Transverse colon (tissue), 3 donors: ENCODE data around the gene USP5.

Experiments used
- EP300 ChIP-seq: sonication (generic); formaldehyde crosslinking; IDR thresholded peaks from one replicate; pipeline ENCODE4 v1.6.1; 2017; ENCODE audit warnings: antibody characterized with exemption, low read depth
- POLR2A ChIP-seq: fragments of 450-650 bp; IDR thresholded peaks from one replicate; pipeline ENCODE4 v1.6.1; 2016; ENCODE audit warnings: antibody characterized with exemption, mild to moderate bottlenecking, moderate library complexity
- TF ChIP-seq, protein P1 (sequence below), 5 experiments: fragments of 200-600 bp in 3 of 5; fragments of 450-650 bp in 2 of 5; sonication (generic) in 3 of 5; IDR thresholded peaks; 1 replicate in 2 of 5; 2 replicates in 3 of 5; pipeline ENCODE4 v1.5.1; 2016 to 2017; ENCODE audit warnings: antibody characterized with exemption in 5 of 5, inconsistent platforms in 3 of 5, mild to moderate bottlenecking in 2 of 5, moderate library complexity in 1 of 5

DNA sequence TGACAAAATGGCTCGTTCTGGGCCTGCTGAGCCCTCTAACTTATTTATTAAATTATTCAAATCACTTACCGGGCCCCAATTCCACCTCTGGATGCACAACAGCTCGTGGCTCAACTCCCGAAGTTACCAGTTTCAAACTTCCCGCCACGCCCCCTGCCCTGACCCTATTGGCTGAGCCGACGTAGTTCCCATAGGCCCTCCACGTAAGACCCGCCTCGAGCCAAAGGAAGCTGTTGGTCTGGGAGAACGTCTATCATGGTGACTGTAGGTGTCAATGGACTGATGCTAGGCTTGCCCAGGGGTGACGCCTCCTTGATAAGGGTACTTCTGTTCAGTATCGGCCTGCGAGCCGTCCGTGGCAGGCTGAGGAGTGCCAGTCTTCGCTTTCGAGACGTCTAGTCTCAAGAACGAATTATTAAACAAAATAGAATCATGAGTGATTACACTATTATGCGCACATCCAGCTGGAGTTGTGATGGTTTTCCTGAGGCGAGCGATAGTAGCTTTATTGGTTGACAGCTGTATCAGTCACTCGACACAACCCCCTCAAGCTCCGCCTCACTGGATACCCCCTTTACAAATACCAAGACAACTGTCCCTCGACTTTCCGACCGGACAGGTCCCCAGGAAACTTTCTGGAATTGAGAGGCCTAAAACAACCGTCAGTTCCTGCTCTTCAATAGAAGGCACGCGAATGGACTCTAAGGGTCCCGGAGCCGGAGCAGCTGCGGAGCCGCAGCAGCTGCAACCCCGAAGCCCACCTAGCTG lies 613 bp upstream of the USP5 start, which contains the start of gene CDCA3:
- TF ChIP-seq, protein P1, sequence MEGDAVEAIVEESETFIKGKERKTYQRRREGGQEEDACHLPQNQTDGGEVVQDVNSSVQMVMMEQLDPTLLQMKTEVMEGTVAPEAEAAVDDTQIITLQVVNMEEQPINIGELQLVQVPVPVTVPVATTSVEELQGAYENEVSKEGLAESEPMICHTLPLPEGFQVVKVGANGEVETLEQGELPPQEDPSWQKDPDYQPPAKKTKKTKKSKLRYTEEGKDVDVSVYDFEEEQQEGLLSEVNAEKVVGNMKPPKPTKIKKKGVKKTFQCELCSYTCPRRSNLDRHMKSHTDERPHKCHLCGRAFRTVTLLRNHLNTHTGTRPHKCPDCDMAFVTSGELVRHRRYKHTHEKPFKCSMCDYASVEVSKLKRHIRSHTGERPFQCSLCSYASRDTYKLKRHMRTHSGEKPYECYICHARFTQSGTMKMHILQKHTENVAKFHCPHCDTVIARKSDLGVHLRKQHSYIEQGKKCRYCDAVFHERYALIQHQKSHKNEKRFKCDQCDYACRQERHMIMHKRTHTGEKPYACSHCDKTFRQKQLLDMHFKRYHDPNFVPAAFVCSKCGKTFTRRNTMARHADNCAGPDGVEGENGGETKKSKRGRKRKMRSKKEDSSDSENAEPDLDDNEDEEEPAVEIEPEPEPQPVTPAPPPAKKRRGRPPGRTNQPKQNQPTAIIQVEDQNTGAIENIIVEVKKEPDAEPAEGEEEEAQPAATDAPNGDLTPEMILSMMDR (IDR thresholded peaks at IDR 0.05) = peak in 2 of 5 experiments; percentile 12 to 45
- TF ChIP-seq POLR2A = peak; percentile 99
- TF ChIP-seq EP300 = no peak
